ENCODE data around the gene CAND1. TPM values are rescaled to one million over a fixed set of nuclear protein-coding genes. Genes with fewer than 3 reads are reported as not detected.

CAND1 gene
- total RNA-seq: 132 and 158 TPM in 2 replicates

DNA sequence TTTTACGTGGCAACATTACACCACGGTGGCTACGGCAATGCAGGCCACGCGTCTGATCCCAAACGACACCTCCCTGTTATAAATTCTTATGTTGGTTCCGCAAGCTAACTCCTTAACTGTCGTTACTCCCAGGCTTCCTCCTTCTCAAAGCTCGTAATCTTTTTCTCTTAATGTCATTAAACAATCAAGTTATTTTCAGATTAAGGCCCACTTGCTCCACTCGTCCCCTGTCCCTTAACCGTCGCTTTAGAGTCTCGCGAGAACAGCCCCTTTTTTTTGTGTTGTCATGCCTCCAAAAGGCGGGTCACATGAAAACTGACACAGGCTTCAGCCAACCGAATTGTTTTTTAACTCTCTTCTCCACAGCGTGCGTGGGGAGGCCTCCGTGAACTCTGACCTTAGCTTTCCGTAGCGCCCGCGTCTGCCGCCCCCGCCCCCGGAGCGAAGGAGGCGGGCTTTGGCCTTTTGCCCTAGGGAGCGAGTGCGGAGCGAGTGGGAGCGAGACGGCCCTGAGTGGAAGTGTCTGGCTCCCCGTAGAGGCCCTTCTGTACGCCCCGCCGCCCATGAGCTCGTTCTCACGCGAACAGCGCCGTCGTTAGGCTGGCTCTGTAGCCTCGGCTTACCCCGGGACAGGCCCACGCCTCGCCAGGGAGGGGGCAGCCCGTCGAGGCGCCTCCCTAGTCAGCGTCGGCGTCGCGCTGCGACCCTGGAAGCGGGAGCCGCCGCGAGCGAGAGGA, at the start of gene CAND1:
Gene CAND1 (plus strand): TSS at position 463 of the 737 bp plus-strand sequence. CDS start 360 bp downstream, outside the sequence.
- TF ChIP-seq, protein P1, sequence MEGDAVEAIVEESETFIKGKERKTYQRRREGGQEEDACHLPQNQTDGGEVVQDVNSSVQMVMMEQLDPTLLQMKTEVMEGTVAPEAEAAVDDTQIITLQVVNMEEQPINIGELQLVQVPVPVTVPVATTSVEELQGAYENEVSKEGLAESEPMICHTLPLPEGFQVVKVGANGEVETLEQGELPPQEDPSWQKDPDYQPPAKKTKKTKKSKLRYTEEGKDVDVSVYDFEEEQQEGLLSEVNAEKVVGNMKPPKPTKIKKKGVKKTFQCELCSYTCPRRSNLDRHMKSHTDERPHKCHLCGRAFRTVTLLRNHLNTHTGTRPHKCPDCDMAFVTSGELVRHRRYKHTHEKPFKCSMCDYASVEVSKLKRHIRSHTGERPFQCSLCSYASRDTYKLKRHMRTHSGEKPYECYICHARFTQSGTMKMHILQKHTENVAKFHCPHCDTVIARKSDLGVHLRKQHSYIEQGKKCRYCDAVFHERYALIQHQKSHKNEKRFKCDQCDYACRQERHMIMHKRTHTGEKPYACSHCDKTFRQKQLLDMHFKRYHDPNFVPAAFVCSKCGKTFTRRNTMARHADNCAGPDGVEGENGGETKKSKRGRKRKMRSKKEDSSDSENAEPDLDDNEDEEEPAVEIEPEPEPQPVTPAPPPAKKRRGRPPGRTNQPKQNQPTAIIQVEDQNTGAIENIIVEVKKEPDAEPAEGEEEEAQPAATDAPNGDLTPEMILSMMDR (IDR thresholded peaks at IDR 0.05; ENCODE audit: insufficient read depth, low read depth, low read length): peak; percentile 1
- DNase-seq (ENCODE audit: low read depth): peak; percentile 100
- H3K4me3 ChIP-seq (ENCODE audit: low read depth, low read length): peak within 1 kb of the TSS; percentile 90

DNA sequence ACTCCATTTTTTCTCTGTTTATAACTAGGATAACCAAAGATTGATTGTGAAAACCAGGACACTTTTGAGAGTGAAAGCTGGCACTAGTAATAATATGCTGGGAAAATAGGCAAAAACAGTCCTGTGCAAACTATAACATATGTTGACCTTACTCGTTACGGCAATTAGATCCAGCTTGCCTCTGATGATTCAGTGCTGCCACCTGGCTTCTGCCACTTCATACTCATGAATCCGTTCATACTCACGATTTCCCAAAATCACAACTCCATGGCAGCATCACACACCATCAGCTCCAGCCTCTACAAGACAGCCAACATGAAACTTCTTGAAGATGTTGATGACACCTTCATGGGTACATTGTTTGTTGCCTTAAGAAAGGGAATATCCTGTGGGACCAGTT, 49.1 kb upstream of the CAND1 start:
- DNase-seq (ENCODE audit: low read depth): peak; percentile 3
- TF ChIP-seq, protein P1 (IDR thresholded peaks at IDR 0.05; ENCODE audit: insufficient read depth, low read depth, low read length): peak; percentile 25
- H3K4me3 ChIP-seq (ENCODE audit: low read depth, low read length): no peak overlapping the region

DNA sequence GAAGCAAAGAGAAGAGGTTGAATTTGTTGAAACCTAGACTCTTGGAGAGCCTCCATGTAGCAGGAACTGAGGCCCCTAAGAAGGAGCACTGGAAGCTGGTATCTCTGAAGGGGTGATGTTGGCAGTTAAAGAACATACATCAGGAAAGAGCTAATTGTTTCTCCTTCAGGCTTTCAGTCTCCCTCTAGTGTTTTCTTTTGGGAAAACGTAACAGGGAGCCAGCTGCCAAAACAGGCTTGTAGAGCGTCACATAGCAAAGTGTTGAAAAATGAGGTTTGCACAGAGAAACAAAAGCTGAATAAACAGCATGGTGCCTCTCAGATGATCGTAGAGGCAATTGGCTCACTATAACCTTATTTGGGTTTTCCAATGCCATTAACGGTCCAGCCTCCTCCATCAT, 46.9 kb upstream of the CAND1 start:
- TF ChIP-seq, protein P1 (IDR thresholded peaks at IDR 0.05; ENCODE audit: insufficient read depth, low read depth, low read length): peak; percentile 47
- H3K4me3 ChIP-seq (ENCODE audit: low read depth, low read length): no peak overlapping the region
- DNase-seq (ENCODE audit: low read depth): peak; percentile 18

DNA sequence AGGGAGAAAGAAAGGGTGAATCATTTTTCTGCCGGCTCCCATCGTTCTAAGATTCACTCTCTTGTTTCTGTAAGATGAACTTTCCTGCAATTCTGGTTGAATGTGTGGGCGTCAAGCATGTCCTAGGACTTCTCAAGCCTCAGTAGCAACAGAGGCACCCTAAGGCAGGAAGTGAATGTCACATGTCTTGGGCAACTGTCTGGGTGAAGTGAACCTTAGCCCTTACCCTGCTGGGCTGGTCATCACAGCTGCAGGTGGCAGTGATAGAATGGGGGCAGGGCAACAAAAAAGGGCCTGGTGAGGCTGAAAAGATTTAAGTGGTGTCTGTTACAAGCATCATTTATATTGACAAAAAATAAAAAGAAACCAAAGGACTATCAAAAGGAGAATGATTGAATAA, 45.9 kb upstream of the CAND1 start:
- H3K4me3 ChIP-seq (ENCODE audit: low read depth, low read length): no peak overlapping the region
- TF ChIP-seq, protein P1 (IDR thresholded peaks at IDR 0.05; ENCODE audit: insufficient read depth, low read depth, low read length): no peak
- DNase-seq (ENCODE audit: low read depth): no peak

DNA sequence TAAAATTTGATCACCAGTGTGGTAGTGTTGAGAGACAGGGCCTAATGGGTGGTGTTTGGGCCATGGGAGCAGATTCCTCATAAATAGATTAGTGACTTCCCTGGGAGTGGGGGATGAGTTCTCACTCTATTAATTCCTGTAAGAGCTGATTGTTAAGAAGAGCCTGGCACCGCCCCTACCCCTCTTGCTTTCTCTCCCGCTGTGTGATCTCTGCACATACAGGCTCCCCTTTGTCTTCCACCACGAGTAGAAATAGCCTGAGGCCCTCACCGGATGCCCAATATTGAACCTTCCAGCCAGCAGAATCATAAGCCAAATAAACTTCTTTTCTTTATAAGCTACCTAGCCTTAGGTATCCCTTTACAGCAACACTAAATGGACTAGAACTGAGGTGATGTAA, 31.9 kb upstream of the CAND1 start:
- TF ChIP-seq, protein P1 (IDR thresholded peaks at IDR 0.05; ENCODE audit: insufficient read depth, low read depth, low read length): no peak
- no peak overlapping the region for H3K4me3 ChIP-seq (ENCODE audit: low read depth, low read length)
- DNase-seq (ENCODE audit: low read depth): no peak

DNA sequence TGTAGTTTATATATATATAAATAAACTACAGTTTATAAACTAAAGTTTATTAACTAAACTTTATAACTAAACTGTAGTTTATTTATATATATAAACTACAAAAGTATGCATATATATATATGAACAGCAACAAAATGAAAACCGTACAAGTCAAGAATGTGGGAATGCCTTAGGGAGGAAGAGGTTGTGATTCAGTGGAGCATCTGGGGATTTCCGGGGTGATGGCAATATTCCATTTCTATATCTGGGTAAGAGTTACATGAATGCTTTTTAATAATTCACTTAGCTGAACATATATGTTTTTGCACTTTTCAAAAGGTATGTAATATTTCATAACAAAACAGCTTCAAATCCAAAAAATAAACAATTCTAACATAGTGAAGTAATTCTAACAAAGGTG, 30.1 kb upstream of the CAND1 start:
- TF ChIP-seq, protein P1 (IDR thresholded peaks at IDR 0.05; ENCODE audit: insufficient read depth, low read depth, low read length): no peak
- no peak overlapping the region for H3K4me3 ChIP-seq (ENCODE audit: low read depth, low read length)
- no peak for DNase-seq (ENCODE audit: low read depth)

DNA sequence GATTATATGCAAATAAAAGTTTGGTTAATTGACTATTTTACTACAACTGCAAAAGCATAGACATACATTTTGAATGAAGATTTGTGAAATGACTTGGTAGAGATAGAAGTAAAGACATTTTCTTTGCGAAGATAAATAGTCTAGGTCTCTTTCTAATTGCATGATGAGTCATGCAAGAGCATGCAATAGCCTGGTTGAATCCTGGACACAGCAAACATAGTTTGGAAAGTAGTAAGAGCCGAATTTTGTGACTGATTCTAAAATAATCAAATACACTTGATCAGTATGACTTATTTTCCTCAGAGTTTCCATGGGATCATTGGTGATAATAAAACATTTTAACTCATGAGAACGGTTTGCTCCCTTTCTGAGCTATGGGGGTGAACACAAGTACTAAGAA, 27.7 kb upstream of the CAND1 start:
- TF ChIP-seq, protein P1 (IDR thresholded peaks at IDR 0.05; ENCODE audit: insufficient read depth, low read depth, low read length): no peak
- DNase-seq (ENCODE audit: low read depth): peak; percentile 5
- no peak overlapping the region for H3K4me3 ChIP-seq (ENCODE audit: low read depth, low read length)
